ENCODE results near the gene ISLR.

The ISLR gene

GRCh38 chr15:74136814-74137536 lies 36.5 kb upstream of the ISLR start:
- Histone ChIP-seq H4K20me1 (ENCODE audit: insufficient read depth, low read length) (no peaks in the 10 kb centered on the region), H3K27me3 (ENCODE audit: insufficient read depth, low read length, poor library complexity) (peaks cover 4% of the 10 kb centered on the region), H3K4me3 (ENCODE audit: low read depth in 1 of 2, low read length in 2 of 2) (no peak overlapping the region), H2AFZ (ENCODE audit: low read depth, low read length) (no peak overlapping the region), H3K4me1 (ENCODE audit: insufficient read depth, low read length) (no peaks in the 10 kb centered on the region), H3K9ac (ENCODE audit: low read depth, low read length) (no peak overlapping the region), H3K9me3 (ENCODE audit: insufficient read depth, low read length, severe bottlenecking) (no peaks in the 10 kb centered on the region), H3K79me2 (ENCODE audit: insufficient read depth, low read length) (no peaks in the 10 kb centered on the region), H3K36me3 (ENCODE audit: insufficient read depth, low read length) (no peaks in the 10 kb centered on the region), H3K4me2 (ENCODE audit: insufficient read depth, low read length) (no peak overlapping the region), H3K27ac (ENCODE audit: low read length) (no peak overlapping the region)
- no peak for ATAC-seq (ENCODE audit: insufficient read depth, low read depth)
- DNase-seq, result no peak
- TF ChIP-seq EZH2 (IDR thresholded peaks at IDR 0.05; ENCODE audit: borderline replicate concordance, low read depth, low read length, severe bottlenecking) (no peak), CTCF (IDR thresholded peaks at IDR 0.05; ENCODE audit: borderline replicate concordance, extremely low read depth, low read length, poor library complexity, severe bottlenecking) (no peak)

- DNase-seq (no peak), ATAC-seq (ENCODE audit: insufficient read depth, low read depth) (no peak)
- no peaks in the 10 kb centered on the region for H3K36me3 ChIP-seq (ENCODE audit: insufficient read depth, low read length)
- H3K9me3 ChIP-seq (ENCODE audit: insufficient read depth, low read length, severe bottlenecking), result no peaks in the 10 kb centered on the region
- no peak overlapping the region for H2AFZ ChIP-seq (ENCODE audit: low read depth, low read length)
- H3K4me1 ChIP-seq (ENCODE audit: insufficient read depth, low read length), result no peaks in the 10 kb centered on the region
- no peak overlapping the region for H3K27ac ChIP-seq (ENCODE audit: low read length)
- no peak overlapping the region for H3K4me2 ChIP-seq (ENCODE audit: insufficient read depth, low read length)
- H3K27me3 ChIP-seq (ENCODE audit: insufficient read depth, low read length, poor library complexity), result peaks cover 4% of the 10 kb centered on the region
- H3K79me2 ChIP-seq (ENCODE audit: insufficient read depth, low read length), result no peaks in the 10 kb centered on the region
- no peak overlapping the region for H3K9ac ChIP-seq (ENCODE audit: low read depth, low read length)
- H4K20me1 ChIP-seq (ENCODE audit: insufficient read depth, low read length), result no peaks in the 10 kb centered on the region
- no peak for TF ChIP-seq EZH2 (IDR thresholded peaks at IDR 0.05; ENCODE audit: borderline replicate concordance, low read depth, low read length, severe bottlenecking)
- no peak for TF ChIP-seq CTCF (IDR thresholded peaks at IDR 0.05; ENCODE audit: borderline replicate concordance, extremely low read depth, low read length, poor library complexity, severe bottlenecking)
- H3K4me3 ChIP-seq (ENCODE audit: low read depth in 1 of 2, low read length in 2 of 2), result no peak overlapping the region
Observed at GRCh38 chr15:74137537-74137894, 36.0 kb upstream of the ISLR start.

- Histone ChIP-seq H3K4me1 (ENCODE audit: insufficient read depth, low read length) (no peaks in the 10 kb centered on the region), H3K27ac (ENCODE audit: low read length) (no peak overlapping the region), H3K4me3 (ENCODE audit: low read depth in 1 of 2, low read length in 2 of 2) (no peak overlapping the region), H4K20me1 (ENCODE audit: insufficient read depth, low read length) (no peaks in the 10 kb centered on the region), H2AFZ (ENCODE audit: low read depth, low read length) (no peak overlapping the region), H3K79me2 (ENCODE audit: insufficient read depth, low read length) (no peaks in the 10 kb centered on the region), H3K4me2 (ENCODE audit: insufficient read depth, low read length) (no peak overlapping the region), H3K27me3 (ENCODE audit: insufficient read depth, low read length, poor library complexity) (peaks cover 4% of the 10 kb centered on the region), H3K9me3 (ENCODE audit: insufficient read depth, low read length, severe bottlenecking) (no peaks in the 10 kb centered on the region), H3K9ac (ENCODE audit: low read depth, low read length) (no peak overlapping the region), H3K36me3 (ENCODE audit: insufficient read depth, low read length) (no peaks in the 10 kb centered on the region)
- no peak for ATAC-seq (ENCODE audit: insufficient read depth, low read depth)
- DNase-seq, result no peak
- TF ChIP-seq EZH2 (IDR thresholded peaks at IDR 0.05; ENCODE audit: borderline replicate concordance, low read depth, low read length, severe bottlenecking) (no peak), CTCF (IDR thresholded peaks at IDR 0.05; ENCODE audit: borderline replicate concordance, extremely low read depth, low read length, poor library complexity, severe bottlenecking) (no peak)
Observed at GRCh38 chr15:74138642-74139041, 34.9 kb upstream of the ISLR start.
